ENCODE measurements around the gene PLAU. TPM values are rescaled to one million over a fixed set of nuclear protein-coding genes. Genes with fewer than 3 reads are reported as not detected.

PLAU gene
- total and polyA plus RNA-seq, 2 of the 13 experiments (the other 11 are each of a cell fraction or from before 2014, with no cell fraction given) = 0.45 to 11.2 TPM

DNA sequence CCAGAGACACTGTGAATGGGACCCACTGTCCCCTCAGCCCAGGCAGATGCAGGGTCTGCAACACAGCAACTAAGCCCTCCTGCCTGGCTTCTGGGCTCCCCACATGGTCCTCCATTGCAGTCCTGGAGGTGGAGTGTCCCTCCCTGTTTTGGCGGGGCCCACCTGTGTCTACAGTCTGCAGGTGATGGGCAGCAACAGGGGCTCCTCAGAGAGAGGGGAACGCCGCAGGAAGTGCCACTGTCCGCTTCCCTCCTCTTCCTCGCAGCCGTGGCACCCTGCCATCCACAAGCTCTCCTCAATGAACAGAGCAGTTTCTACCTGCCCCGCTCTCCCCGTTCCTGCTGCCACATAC, 45.8 kb upstream of the PLAU start:
- no peak overlapping the region for H3K27ac ChIP-seq (ENCODE audit: extremely low read length, insufficient read depth, low read length)
- intact Hi-C loops (cut with micrococcal nuclease; ENCODE audit: unreplicated experiment) (no loop called here), in situ Hi-C loops (cut with HindIII; ENCODE audit: extremely low pct_ligation_motif_present, low pct_unique_long_range_greater_than_20kb) (no loop called here)
- TF ChIP-seq HMG20A (CRISPR knock-in tag; IDR thresholded peaks at IDR 0.05; ENCODE audit: borderline replicate concordance) (no peak), XBP1 (CRISPR knock-in tag; IDR thresholded peaks at IDR 0.05) (no peak), POLR2A (IDR thresholded peaks at IDR 0.05; ENCODE audit: insufficient read depth in 1 of 2, low read depth in 2 of 2, low read length in 2 of 2) (no peak), ZNF460 (CRISPR knock-in tag; IDR thresholded peaks at IDR 0.05; ENCODE audit: borderline replicate concordance) (no peak), NR2F6 (IDR thresholded peaks at IDR 0.05) (no peak), NR2F6 (CRISPR knock-in tag; IDR thresholded peaks at IDR 0.05) (no peak), PRMT3 (CRISPR knock-in tag; IDR thresholded peaks at IDR 0.05; ENCODE audit: borderline replicate concordance, low read depth) (no peak), HMG20B (CRISPR knock-in tag; conservative IDR thresholded peaks at IDR 0.05) (no peak), ZIK1 (CRISPR knock-in tag; IDR thresholded peaks at IDR 0.05; ENCODE audit: borderline replicate concordance, low read depth) (no peak)
- TF ChIP-seq, protein P1, sequence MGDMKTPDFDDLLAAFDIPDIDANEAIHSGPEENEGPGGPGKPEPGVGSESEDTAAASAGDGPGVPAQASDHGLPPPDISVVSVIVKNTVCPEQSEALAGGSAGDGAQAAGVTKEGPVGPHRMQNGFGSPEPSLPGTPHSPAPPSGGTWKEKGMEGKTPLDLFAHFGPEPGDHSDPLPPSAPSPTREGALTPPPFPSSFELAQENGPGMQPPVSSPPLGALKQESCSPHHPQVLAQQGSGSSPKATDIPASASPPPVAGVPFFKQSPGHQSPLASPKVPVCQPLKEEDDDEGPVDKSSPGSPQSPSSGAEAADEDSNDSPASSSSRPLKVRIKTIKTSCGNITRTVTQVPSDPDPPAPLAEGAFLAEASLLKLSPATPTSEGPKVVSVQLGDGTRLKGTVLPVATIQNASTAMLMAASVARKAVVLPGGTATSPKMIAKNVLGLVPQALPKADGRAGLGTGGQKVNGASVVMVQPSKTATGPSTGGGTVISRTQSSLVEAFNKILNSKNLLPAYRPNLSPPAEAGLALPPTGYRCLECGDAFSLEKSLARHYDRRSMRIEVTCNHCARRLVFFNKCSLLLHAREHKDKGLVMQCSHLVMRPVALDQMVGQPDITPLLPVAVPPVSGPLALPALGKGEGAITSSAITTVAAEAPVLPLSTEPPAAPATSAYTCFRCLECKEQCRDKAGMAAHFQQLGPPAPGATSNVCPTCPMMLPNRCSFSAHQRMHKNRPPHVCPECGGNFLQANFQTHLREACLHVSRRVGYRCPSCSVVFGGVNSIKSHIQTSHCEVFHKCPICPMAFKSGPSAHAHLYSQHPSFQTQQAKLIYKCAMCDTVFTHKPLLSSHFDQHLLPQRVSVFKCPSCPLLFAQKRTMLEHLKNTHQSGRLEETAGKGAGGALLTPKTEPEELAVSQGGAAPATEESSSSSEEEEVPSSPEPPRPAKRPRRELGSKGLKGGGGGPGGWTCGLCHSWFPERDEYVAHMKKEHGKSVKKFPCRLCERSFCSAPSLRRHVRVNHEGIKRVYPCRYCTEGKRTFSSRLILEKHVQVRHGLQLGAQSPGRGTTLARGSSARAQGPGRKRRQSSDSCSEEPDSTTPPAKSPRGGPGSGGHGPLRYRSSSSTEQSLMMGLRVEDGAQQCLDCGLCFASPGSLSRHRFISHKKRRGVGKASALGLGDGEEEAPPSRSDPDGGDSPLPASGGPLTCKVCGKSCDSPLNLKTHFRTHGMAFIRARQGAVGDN (CRISPR knock-in tag; IDR thresholded peaks at IDR 0.05) = no peak
- TF ChIP-seq, protein P2, sequence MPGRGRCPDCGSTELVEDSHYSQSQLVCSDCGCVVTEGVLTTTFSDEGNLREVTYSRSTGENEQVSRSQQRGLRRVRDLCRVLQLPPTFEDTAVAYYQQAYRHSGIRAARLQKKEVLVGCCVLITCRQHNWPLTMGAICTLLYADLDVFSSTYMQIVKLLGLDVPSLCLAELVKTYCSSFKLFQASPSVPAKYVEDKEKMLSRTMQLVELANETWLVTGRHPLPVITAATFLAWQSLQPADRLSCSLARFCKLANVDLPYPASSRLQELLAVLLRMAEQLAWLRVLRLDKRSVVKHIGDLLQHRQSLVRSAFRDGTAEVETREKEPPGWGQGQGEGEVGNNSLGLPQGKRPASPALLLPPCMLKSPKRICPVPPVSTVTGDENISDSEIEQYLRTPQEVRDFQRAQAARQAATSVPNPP (CRISPR knock-in tag; IDR thresholded peaks at IDR 0.05) = no peak
- TF ChIP-seq, protein P3, sequence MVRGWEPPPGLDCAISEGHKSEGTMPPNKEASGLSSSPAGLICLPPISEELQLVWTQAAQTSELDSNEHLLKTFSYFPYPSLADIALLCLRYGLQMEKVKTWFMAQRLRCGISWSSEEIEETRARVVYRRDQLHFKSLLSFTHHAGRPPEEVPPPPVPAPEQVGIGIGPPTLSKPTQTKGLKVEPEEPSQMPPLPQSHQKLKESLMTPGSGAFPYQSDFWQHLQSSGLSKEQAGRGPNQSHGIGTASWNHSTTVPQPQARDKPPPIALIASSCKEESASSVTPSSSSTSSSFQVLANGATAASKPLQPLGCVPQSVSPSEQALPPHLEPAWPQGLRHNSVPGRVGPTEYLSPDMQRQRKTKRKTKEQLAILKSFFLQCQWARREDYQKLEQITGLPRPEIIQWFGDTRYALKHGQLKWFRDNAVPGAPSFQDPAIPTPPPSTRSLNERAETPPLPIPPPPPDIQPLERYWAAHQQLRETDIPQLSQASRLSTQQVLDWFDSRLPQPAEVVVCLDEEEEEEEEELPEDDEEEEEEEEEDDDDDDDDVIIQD (CRISPR knock-in tag; IDR thresholded peaks at IDR 0.05; ENCODE audit: low read depth) = no peak
- H3K79me2 ChIP-seq (ENCODE audit: insufficient read depth, low read length) = peaks cover 4% of the 10 kb centered on the region
- no peaks in the 10 kb centered on the region for H3K4me1 ChIP-seq (ENCODE audit: insufficient read depth, low read length)
- ChIA-PET CTCF (ENCODE audit: low intra/inter-chr PET ratio, low total read pairs) (no interaction called here), POLR2A (interaction anchor here (3.1 kb wide), 1 partner anchor 9 kb away, joined by 7 read pairs; the partner anchor contains the start of gene CAMK2G)
- H3K4me3 ChIP-seq (replicated peaks in 1 of 3; ENCODE audit: insufficient read depth in 1 of 3, low read depth in 2 of 3, low read length in 3 of 3) = no peak overlapping the region
- FAIRE-seq (no peak), DNase-seq (ENCODE audit: low spot score) (no peak), ATAC-seq (no peak)
- H4K20me1 ChIP-seq (ENCODE audit: insufficient read depth, low read length) = no peaks in the 10 kb centered on the region
- H3K36me3 ChIP-seq (replicated peaks in 1 of 2; ENCODE audit: control insufficient read depth in 1 of 2, insufficient read depth in 2 of 2, low read length in 2 of 2) = peaks cover 6 to 41% of the 10 kb centered on the region in 2 experiments
- BruUV-seq (replicated peaks) = no TSS peak
- WGBS (ENCODE audit: low lambda C conversion rate) = 98% methylated on average over 8 of the region's 8 CpGs
- H3K9ac ChIP-seq (ENCODE audit: insufficient read depth, low read depth, low read length) = no peak overlapping the region
- H3K9me3 ChIP-seq (ENCODE audit: low read length) = no peaks in the 10 kb centered on the region
- H3K4me2 ChIP-seq (ENCODE audit: low read depth, low read length) = no peak overlapping the region
- H2AFZ ChIP-seq (ENCODE audit: low read length) = no peak overlapping the region
- H3K27me3 ChIP-seq (ENCODE audit: control insufficient read depth in 1 of 2, insufficient read depth in 2 of 2, low read length in 2 of 2) = no peaks in the 10 kb centered on the region
